ENCODE data around the gene SPIRE2.
"Not testable (repeated sequence)": the region's sequence is repeated elsewhere in the genome, so short reads cannot be mapped to it uniquely, and the experiment has no call there.

Gene SPIRE2

GRCh38 chr16:89871895-89872294 is 43.6 kb downstream of the SPIRE2 start:
- no peak for DNase-seq

DNA sequence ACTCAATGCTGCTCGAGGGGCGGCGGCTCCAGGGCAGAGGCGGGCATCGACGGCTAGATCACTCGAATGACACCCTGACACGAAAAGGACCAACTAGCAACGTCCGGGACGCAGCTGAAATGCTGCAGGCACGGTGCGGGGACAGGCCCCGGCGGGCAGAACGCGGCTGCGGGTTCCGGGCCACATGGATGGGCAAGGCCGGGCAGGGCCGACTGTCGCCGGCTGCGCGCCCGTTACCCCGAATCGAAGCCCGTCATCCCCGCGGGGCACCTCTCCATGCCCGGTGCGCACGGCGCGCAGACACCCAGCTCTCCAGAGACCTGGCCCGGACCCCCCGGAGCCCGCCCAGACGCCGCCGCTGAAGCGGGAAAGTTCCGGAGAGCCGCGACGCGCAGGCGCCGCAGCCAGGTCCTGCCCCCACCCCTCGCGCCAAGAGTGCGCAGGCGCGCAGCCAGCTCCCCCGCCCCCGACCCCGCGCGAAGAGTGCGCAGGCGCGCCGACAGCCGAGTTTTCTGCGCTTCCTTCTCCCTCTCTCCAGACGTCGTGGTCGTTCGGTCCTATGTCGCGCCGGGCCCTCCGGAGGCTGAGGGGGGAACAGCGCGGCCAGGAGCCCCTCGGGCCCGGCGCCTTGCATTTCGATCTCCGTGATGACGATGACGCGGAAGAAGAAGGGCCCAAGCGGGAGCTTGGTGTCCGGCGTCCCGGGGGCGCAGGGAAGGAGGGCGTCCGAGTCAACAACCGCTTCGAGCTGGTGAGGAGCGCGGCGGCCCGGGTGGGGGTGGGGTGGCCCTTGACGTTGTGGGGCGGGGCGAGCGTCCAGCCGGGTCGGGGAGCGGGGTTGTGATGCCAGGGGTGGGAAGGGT is 45.1 kb downstream of the SPIRE2 start, which contains the start of gene TCF25:
TSS of gene TCF25 (plus strand) at position 484 of the 863 bp plus-strand sequence. CDS start at position 560, 76 bp downstream.
- DNase-seq, result peak; percentile 46

GRCh38 chr16:89873972-89874689 is 45.9 kb downstream of the SPIRE2 start:
- DNase-seq, result peak; percentile 68

- DNase-seq, result not testable (repeated sequence)
Measured at GRCh38 chr16:89879123-89879522, 50.8 kb downstream of the SPIRE2 start.

DNA sequence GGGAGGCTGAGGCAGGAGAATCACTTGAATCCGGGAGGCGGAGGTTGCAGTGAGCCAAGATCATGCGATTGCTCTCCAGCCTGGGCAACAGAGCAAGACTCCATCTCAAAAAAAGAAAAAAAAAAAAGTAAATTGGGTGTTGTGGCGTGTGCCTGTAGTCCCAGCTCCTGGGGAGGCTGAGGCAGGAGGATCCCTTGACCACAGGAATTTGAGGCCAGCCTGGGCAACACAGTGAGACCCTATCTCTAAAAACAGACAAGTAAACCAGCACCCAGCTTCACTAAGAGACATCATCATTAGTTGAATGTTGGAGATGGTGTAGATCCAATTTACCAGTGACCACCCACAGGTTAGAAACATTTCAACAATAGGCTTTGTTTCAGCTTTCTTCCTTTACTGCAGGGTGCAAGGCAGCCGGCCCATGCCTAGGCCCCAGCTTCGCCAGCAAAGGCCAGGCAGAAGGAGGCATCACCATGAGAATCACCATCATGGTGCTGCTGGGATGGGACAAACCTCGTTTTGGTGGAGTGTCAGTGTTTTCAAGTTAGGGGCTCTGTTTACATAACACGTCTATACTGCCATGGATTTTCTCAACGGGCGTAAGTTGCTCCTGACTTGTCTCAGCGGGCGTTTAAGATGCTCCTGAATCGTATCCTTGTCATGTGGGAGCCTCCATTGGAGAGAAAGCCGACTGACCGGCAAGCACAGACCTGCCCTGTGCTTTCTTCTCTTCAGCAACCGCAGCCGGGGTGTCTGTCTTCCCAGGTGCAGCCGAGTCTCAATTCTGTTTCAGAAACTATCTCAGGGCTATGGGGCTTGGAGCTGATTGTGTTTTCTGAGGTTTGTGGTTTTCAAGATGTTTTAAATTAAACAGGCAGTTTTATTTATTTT is 52.4 kb downstream of the SPIRE2 start:
- DNase-seq, result no peak

DNA sequence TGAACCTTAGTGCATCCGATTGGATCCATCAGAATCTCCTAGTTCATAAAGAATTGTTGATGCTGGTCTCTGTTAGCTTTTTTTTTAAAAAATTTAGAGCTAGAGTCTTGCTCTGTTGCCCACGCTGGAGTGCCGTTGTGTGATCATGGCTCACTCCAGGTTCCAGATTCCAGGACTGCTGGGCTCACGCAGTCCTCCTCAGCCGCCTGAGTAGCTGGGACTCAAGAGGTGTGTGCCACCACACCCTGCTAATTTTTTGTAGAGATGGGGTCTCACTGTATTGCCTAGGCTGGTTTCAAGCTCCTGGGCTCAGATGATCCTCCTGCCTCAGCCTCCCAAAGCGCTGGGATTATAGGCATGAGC is 53.1 kb downstream of the SPIRE2 start:
- no peak for DNase-seq

DNA sequence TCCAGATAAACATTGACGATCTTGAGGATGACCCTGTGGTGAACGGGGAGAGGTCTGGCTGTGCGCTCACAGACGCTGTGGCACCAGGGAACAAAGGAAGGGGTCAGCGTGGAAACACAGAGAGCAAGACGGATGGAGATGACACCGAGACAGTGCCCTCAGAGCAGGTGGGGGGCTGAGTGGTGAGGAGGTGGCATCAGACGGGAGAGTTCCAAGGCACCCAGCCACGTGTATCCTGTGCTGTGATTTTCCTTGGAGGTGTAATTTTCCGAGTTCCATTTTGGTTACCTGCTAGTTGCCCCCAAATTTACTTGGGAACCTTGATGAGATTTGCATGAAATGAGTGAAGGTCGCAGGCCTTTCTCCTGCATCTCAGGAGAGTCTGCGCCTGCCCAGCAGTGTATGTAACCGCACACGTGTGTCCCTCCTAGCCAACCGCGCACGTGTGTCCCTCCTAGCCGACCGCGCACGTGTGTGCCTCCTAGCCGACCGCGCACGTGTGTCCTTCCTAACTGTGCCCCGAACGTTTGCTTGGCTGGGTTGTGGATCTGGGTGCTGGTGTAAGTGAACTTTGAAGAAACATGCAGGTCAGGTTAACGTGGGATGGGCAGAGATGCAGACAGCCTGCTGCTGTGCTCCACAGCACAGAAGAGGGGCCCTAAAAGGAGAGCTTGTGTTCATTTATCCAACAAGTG is 55.2 kb downstream of the SPIRE2 start:
- no peak for DNase-seq

GRCh38 chr16:89884041-89884421 is 55.8 kb downstream of the SPIRE2 start:
- no peak for DNase-seq

DNA sequence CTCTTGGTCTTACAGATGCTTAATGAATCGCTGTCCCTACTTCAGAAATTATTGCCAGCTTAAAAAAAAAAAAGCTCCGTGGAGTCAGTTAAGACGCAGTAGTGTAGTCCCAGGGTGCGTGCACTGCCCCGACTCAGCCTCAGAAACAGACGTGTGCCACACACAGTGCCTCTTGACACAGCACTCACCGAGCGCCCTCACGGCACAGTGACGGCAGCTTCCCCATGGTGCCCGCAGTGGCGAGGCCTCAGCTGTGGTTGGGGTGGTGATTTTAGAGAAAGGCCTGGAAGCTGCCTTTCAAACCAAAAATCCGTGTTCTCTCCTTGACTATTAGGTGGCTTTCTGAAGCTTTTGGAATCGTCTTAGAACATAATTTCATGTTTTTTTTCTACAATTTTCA is 59.0 kb downstream of the SPIRE2 start:
- no peak for DNase-seq

DNA sequence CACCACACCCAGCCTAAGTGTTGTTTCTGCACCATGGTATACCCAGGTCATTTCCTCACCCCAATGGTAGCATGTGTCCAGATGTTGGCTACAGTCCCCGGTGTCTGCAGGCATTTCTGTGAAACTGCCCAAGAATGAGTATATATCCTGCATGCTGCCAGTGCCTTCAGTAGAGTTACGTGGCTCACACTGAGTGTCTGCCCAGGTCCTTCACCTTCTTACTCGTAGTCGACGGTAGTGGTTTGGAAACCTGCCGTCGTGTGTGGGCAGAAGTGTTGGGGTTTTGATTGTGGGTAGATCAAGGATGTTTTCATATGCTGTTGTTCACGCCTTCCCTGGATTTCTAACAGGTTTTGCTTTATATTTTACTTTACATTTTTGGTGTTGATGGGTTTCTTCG is 61.9 kb downstream of the SPIRE2 start:
- no peak for DNase-seq

DNA sequence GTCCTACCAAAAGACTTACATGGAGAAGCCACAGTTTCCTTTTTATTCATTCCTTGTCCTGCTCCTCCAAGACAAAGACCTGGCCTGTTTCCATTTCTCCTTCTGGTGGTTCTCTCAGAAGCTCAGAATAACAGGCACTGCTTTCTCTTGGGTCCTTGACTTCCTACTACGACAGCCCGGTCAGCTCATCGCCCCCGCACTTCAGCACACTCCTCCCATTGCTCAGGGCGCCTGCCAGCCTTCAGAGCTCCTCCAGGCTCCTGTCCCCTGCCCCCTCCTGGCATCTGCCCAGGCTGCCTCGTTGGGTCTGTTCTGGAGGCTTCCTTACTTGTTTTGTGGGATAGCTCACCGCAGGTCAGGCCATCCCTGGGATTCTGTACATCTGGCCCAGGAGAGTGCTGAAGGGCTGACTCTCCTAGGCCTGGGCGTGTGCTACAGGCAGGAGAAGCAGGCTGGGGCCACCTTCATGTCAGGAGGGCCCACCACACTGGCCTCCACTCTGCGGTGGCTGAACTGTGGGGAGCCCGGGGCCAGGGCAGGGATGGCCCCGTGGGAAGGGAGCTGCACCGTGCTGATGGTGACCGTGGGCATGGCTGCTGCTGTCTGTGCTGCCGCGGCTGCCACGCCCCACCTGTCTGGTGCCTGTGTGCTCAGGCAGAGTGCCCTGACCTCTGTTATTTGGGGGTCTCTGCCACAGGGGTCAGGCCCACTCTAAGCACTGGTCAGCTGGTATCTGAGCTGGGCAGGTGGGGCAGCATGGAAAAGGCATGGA is 62.8 kb downstream of the SPIRE2 start:
- no peak for DNase-seq

DNA sequence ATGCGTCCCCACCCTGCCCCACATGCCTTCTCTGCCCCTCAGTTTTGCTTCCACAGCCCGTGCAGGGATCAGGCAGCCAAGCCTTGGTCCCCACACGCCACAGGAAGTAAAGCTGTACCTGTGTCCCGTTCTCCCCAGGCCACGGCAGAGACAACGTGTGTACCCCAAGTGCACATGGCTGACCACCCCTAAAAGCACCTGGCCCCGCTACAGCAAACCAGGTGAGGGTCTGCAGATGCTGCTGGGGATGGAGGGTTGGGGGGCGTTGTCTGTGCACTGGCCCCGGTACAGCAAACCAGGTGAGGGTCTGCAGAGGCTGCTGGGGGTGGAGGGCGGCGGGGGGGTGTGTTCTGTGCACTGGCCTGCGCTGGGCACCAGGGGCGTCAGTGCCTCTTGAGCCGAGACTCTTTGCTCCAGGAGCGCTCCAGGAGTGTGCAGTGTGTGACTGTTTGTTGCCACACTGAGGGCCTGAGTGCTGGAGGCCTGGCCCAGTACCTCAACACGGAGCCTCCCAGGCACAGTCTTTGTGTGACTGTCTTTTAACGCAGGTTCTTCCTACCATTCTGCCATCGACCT is 63.9 kb downstream of the SPIRE2 start:
- no peak for DNase-seq

GRCh38 chr16:89892635-89893034 is 64.4 kb downstream of the SPIRE2 start:
- DNase-seq, result no peak

DNA sequence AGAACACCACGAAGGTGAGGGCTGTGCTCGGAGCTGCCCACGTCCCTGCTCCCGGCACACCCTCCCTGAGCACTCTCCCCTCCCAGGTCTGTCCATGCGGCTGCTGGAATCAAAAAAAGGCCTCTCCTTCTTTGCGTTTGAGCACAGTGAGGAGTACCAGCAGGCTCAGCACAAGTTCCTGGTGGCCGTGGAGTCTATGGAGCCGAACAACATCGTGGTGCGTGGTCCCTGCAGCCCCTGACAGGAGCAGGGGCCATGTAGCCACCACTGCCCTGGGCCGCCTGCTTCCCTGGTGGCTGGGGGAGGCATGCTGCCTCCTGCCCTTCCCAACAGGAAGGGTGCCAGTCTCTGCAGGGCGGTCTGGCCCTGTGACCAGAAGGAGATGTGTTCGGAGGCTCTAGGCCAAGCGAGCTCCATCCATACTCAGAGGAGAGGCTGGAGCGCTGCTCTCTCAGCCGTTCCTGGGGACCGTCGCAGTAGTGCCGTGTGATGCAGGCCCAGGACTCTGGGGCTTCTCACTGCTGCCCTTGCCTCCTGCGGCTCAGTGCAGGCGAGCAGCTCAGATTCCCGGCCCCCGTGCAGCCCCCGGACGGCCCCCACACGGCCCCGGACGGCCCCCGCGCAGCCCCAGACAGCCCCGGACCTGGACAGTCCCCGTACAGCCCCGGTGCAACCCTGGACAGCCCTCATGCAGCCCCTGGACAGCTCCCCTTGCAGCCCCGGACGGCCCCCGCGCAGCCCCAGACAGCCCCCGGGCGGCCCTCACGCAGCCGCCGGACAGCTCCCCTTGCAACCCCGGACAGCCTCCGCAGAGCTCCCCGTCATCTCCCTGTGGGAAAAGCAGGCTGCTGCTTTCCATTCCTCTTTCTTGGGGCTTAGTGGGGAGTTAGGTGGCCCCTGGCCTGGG is 65.6 kb downstream of the SPIRE2 start:
- no peak for DNase-seq

DNA sequence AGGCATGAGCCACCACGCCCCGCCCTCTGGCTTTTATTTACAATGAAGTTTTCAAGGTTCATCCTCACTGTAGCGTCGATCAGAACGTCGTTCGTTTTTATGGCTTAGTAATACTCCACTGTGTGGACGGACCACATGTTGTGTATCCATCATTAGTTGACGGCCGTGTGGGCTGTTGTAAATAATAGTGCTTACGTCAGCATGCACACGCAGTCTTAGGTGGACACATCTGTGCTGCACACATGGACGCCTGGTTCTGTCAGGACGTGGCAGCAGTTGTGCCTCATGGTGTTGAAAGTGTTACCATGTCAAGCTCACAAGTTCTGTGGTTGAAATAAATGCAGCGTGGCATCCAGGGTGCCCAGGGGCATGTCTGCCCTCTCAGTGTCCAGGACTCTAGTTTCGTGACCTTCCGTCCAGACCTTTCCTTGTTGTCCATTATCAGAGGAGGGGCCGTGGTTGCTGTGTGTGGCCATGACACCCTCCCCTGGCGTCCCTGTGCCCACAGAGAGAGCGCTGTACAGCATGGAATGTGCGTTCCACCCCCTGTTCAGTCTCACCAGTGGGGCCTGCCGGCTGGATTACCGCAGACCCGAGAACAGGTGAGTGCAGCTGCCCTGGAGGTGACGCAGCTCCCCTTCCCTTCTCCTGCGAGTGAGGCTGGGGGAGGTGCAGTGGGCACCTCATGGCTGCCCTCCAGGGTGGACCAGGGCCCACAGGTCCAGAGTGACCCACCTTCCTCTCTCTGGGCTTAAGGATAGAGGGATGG is 67.4 kb downstream of the SPIRE2 start:
- no peak for DNase-seq

GRCh38 chr16:89897204-89897603 is 68.9 kb downstream of the SPIRE2 start:
- no peak for DNase-seq

DNA sequence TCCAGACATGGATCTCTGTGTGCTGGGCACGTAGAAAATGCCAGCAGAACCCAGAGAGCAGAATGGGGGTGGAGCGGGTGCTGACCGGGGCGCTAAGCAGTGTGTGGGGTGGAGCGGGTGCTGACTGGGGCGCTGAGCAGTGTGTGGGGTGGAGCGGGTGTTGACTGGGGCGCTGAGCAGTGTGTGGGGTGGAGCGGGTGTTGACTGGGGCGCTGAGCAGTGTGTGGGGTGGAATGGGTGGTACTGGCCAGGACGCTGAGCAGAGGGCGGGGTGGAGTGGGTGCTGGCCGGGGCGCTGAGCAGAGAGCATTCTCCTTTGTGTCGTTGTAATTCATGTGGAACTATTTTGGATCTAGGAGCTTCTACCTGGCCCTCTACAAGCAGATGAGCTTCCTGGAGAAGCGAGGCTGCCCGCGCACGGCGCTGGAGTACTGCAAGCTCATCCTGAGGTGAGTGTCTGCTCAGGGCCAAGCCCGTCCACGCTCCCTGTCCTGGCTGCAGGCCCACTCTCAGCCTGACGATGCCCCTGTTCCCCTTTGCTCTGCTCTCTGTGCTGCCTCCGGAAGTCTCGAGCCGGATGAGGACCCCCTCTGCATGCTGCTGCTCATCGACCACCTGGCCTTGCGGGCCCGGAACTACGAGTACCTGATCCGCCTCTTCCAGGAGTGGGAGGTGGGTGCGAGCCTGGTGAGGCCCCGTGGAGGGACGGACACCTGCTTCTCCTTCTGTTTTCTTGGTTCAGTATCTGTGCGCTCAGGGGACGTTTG is 70.1 kb downstream of the SPIRE2 start:
- DNase-seq, result no peak

DNA sequence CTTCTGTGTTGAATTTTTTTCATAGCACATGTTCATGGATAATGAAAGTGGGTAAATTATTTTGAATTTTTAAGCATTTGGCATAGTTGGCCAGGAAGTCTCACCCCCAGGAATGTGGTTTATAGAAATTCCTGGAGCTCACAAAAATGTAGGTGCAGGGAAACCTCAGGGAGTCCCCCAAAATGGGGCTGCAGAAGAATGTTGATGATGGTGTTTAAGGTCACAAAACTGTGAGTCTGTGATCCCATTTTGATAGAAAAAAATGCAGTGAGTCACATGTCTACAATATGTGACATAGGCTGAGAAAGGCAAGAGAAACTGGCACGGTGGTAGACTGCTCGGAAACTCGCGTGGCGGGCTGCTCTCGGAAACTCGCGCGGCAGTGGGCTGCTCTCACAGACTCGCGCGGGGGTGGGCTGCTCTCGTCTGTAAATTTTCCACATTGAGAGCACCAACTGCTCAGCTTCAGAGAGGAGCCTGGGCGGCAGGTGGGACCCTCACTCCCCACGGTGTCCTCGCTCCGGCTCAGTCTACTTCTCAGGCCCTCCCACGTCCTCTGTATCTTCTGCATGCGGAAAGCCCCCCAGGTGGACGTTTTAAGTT is 71.7 kb downstream of the SPIRE2 start:
- DNase-seq, result no peak

Data from NCI-H2029 (cell line).